ENCODE results near the gene G6PC3. TPM values are rescaled to one million over a fixed set of nuclear protein-coding genes. Genes with fewer than 3 reads are reported as not detected.
A peak's percentile ranks its signal among the peaks of the same experiment; 100 is the strongest.

The G6PC3 gene
- total and polyA plus RNA-seq, 3 donors from 2014 or later: 58.0 to 109 (median 85.5) TPM

GRCh38 chr17:44106801-44107200 is 36.3 kb downstream of the G6PC3 start:
- Histone ChIP-seq H3K27me3 (no peaks in the 10 kb centered on the region), H3K4me1 (peaks cover 50% of the 10 kb centered on the region), H3K27ac (no peak overlapping the region), H3K9me3 (no peaks in the 10 kb centered on the region), H3K4me3 (no peak overlapping the region), H3K36me3 (ENCODE audit: low read depth, missing control alignments) (no peaks in the 10 kb centered on the region)
- TF ChIP-seq POLR2A (IDR thresholded peaks at IDR 0.05) (no peak), CTCF (IDR thresholded peaks at IDR 0.05) (no peak)
- 88 to 94% methylated on average over 4 of the region's 4 CpGs for WGBS, 2 donors
- no peak for DNase-seq
- intact Hi-C loops (cut with DNase I; ENCODE audit: low total_unique reads): no loop called here

- WGBS, 2 donors: 29% methylated on average over 13 to 16 of the region's 16 CpGs
- intact Hi-C loops (cut with DNase I; ENCODE audit: low total_unique reads): no loop called here
- Histone ChIP-seq H3K27ac (peak overlapping the region; percentile 28 to 91), H3K36me3 (ENCODE audit: low read depth, missing control alignments) (no peaks in the 10 kb centered on the region), H3K9me3 (no peaks in the 10 kb centered on the region), H3K27me3 (no peaks in the 10 kb centered on the region), H3K4me3 (no peak overlapping the region), H3K4me1 (peaks cover 69% of the 10 kb centered on the region)
- no peak for TF ChIP-seq POLR2A (IDR thresholded peaks at IDR 0.05)
- TF ChIP-seq CTCF (IDR thresholded peaks at IDR 0.05): no peak
- DNase-seq: peak; percentile 91
Measured at GRCh38 chr17:44108440-44109311, 38.1 kb downstream of the G6PC3 start.

GRCh38 chr17:44109312-44109630 is 38.7 kb downstream of the G6PC3 start:
- Histone ChIP-seq H3K27me3 (no peaks in the 10 kb centered on the region), H3K36me3 (ENCODE audit: low read depth, missing control alignments) (no peaks in the 10 kb centered on the region), H3K4me1 (peaks cover 75% of the 10 kb centered on the region), H3K4me3 (no peak overlapping the region), H3K27ac (peak overlapping the region; percentile 28 to 91), H3K9me3 (no peaks in the 10 kb centered on the region)
- WGBS, 2 donors: 46 to 69% methylated on average over 4 of the region's 4 CpGs
- no peak for DNase-seq
- no peak for TF ChIP-seq CTCF (IDR thresholded peaks at IDR 0.05)
- no peak for TF ChIP-seq POLR2A (IDR thresholded peaks at IDR 0.05)
- intact Hi-C loops (cut with DNase I; ENCODE audit: low total_unique reads): no loop called here

GRCh38 chr17:44110011-44110686 is 39.6 kb downstream of the G6PC3 start:
- Histone ChIP-seq H3K4me3 (peak overlapping the region in 1 of 2 donors; percentile 49), H3K4me1 (peaks cover 84% of the 10 kb centered on the region), H3K27me3 (no peaks in the 10 kb centered on the region), H3K36me3 (ENCODE audit: low read depth, missing control alignments) (no peaks in the 10 kb centered on the region), H3K9me3 (no peaks in the 10 kb centered on the region), H3K27ac (peak overlapping the region; percentile 28 to 91)
- intact Hi-C loops (cut with DNase I; ENCODE audit: low total_unique reads): loop anchor here (10.0 kb wide), 1 partner anchor 45 kb away; the partner anchor contains the start of gene LSM12
- DNase-seq: no peak
- WGBS, 2 donors: 61 to 64% methylated on average over 9 to 10 of the region's 10 CpGs
- TF ChIP-seq CTCF (IDR thresholded peaks at IDR 0.05) (no peak), POLR2A (IDR thresholded peaks at IDR 0.05) (no peak)
